ENCODE data around the gene PODXL. TPM values are rescaled to one million over a fixed set of nuclear protein-coding genes. Genes with fewer than 3 reads are reported as not detected.

The PODXL gene
- total RNA-seq, 1 experiment from 2014 or later = 32.3 TPM

DNA sequence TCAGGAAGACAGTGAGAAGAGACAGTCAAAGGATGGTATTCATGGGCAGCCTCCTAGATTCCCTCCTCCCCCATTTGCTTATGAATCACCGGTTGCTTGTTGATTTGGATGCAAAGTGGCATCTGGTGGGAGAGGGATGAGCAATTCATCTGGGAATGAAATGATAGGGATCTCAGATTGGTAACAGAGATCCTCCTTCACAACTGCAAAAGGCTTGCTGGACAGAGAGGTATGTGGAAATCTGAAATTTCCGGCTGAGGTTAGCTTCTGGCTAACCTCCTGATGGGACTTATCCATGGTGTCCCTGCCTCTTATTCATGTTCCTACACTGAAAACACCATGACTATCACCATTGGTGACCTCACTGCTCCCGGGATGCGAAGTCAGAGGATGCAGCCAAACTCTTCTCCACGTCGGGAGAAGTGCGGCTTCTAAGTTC is 48.4 kb upstream of the PODXL start:
- CTCF ChIA-PET = no interaction called here
- no peak for DNase-seq (ENCODE audit: low read depth, low spot score)
- no peaks in the 10 kb centered on the region for H3K9me3 ChIP-seq (ENCODE audit: control insufficient read depth, insufficient read depth, low read depth, low read length)
- no peak overlapping the region for H3K4me3 ChIP-seq (ENCODE audit: low read depth in 2 of 2, low read length in 2 of 2)
- in situ Hi-C loops (cut with HindIII; ENCODE audit: low pct_unique_long_range_greater_than_20kb, low sequenced_read_pairs) (no loop called here), intact Hi-C loops (cut with micrococcal nuclease; ENCODE audit: unreplicated experiment) (no loop called here)
- POLR2A ChIA-PET = interaction anchor here (0.5 kb wide), 1 partner anchor 67 kb away, joined by 4 read pairs; no protein-coding TSS in a partner anchor
- ATAC-seq = no peak
- H3K27me3 ChIP-seq (ENCODE audit: control insufficient read depth, insufficient read depth, low read length) = no peaks in the 10 kb centered on the region
- H3K4me1 ChIP-seq (ENCODE audit: control insufficient read depth, insufficient read depth, low read length) = no peaks in the 10 kb centered on the region
- H3K27ac ChIP-seq (ENCODE audit: low read length) = no peak overlapping the region
- BruUV-seq (replicated peaks) = no TSS peak
- H3K36me3 ChIP-seq (ENCODE audit: control insufficient read depth, insufficient read depth, low read length) = no peaks in the 10 kb centered on the region
- TF ChIP-seq, protein P1, sequence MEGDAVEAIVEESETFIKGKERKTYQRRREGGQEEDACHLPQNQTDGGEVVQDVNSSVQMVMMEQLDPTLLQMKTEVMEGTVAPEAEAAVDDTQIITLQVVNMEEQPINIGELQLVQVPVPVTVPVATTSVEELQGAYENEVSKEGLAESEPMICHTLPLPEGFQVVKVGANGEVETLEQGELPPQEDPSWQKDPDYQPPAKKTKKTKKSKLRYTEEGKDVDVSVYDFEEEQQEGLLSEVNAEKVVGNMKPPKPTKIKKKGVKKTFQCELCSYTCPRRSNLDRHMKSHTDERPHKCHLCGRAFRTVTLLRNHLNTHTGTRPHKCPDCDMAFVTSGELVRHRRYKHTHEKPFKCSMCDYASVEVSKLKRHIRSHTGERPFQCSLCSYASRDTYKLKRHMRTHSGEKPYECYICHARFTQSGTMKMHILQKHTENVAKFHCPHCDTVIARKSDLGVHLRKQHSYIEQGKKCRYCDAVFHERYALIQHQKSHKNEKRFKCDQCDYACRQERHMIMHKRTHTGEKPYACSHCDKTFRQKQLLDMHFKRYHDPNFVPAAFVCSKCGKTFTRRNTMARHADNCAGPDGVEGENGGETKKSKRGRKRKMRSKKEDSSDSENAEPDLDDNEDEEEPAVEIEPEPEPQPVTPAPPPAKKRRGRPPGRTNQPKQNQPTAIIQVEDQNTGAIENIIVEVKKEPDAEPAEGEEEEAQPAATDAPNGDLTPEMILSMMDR (IDR thresholded peaks at IDR 0.05) = no peak
- TF ChIP-seq, protein P2, sequence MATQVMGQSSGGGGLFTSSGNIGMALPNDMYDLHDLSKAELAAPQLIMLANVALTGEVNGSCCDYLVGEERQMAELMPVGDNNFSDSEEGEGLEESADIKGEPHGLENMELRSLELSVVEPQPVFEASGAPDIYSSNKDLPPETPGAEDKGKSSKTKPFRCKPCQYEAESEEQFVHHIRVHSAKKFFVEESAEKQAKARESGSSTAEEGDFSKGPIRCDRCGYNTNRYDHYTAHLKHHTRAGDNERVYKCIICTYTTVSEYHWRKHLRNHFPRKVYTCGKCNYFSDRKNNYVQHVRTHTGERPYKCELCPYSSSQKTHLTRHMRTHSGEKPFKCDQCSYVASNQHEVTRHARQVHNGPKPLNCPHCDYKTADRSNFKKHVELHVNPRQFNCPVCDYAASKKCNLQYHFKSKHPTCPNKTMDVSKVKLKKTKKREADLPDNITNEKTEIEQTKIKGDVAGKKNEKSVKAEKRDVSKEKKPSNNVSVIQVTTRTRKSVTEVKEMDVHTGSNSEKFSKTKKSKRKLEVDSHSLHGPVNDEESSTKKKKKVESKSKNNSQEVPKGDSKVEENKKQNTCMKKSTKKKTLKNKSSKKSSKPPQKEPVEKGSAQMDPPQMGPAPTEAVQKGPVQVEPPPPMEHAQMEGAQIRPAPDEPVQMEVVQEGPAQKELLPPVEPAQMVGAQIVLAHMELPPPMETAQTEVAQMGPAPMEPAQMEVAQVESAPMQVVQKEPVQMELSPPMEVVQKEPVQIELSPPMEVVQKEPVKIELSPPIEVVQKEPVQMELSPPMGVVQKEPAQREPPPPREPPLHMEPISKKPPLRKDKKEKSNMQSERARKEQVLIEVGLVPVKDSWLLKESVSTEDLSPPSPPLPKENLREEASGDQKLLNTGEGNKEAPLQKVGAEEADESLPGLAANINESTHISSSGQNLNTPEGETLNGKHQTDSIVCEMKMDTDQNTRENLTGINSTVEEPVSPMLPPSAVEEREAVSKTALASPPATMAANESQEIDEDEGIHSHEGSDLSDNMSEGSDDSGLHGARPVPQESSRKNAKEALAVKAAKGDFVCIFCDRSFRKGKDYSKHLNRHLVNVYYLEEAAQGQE (IDR thresholded peaks at IDR 0.05; ENCODE audit: insufficient read depth in 1 of 2, low read depth in 2 of 2, low read length in 1 of 2) = no peak
- TF ChIP-seq SIN3A (IDR thresholded peaks at IDR 0.05; ENCODE audit: borderline replicate concordance, insufficient read depth, low read depth, low read length) = no peak
- TF ChIP-seq TCF7L2 (IDR thresholded peaks at IDR 0.05; ENCODE audit: low read depth, low read length) = no peak
- no peak for TF ChIP-seq POLR2AphosphoS5 (IDR thresholded peaks at IDR 0.05; ENCODE audit: low read depth, low read length)

DNA sequence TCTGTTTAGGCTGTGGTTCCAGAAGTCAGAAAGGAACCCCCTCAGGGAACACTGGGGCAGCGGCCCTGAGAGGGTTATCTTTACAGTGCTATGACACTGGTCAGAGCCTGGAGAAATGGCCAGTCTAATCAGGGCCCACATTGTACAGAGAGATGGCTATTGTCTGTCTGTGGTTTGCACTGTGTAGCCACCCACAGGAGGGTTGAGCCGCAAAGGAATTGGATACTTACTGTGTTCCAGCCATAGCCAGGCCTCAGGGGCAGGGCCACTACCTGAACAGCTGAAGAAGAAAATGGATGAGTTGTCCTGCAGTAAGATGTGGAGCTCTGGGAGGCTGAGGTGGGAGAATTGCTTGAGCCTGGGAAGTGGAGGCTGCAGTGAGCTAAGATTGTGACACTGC is 47.5 kb upstream of the PODXL start:
- DNase-seq (ENCODE audit: low read depth, low spot score) (no peak), ATAC-seq (no peak)
- Histone ChIP-seq H3K36me3 (ENCODE audit: control insufficient read depth, insufficient read depth, low read length) (no peaks in the 10 kb centered on the region), H3K27ac (ENCODE audit: low read length) (no peak overlapping the region), H3K9me3 (ENCODE audit: control insufficient read depth, insufficient read depth, low read depth, low read length) (no peaks in the 10 kb centered on the region), H3K27me3 (ENCODE audit: control insufficient read depth, insufficient read depth, low read length) (no peaks in the 10 kb centered on the region), H3K4me1 (ENCODE audit: control insufficient read depth, insufficient read depth, low read length) (no peaks in the 10 kb centered on the region), H3K4me3 (ENCODE audit: low read depth in 2 of 2, low read length in 2 of 2) (no peak overlapping the region)
- intact Hi-C loops (cut with micrococcal nuclease; ENCODE audit: unreplicated experiment) = no loop called here
- TF ChIP-seq, protein P2 (IDR thresholded peaks at IDR 0.05; ENCODE audit: insufficient read depth in 1 of 2, low read depth in 2 of 2, low read length in 1 of 2) = no peak
- TF ChIP-seq SIN3A (IDR thresholded peaks at IDR 0.05; ENCODE audit: borderline replicate concordance, insufficient read depth, low read depth, low read length) (no peak), POLR2AphosphoS5 (IDR thresholded peaks at IDR 0.05; ENCODE audit: low read depth, low read length) (no peak), TCF7L2 (IDR thresholded peaks at IDR 0.05; ENCODE audit: low read depth, low read length) (no peak)
- TF ChIP-seq, protein P1 (IDR thresholded peaks at IDR 0.05) = no peak
- BruUV-seq (replicated peaks) = no TSS peak
- POLR2A ChIA-PET = no interaction called here
- CTCF ChIA-PET = no interaction called here
- in situ Hi-C loops (cut with HindIII; ENCODE audit: low pct_unique_long_range_greater_than_20kb, low sequenced_read_pairs) = no loop called here
